ENCODE results near the gene PRMT2. TPM values are rescaled to one million over a fixed set of nuclear protein-coding genes. Genes with fewer than 3 reads are reported as not detected.
"Not testable (repeated sequence)": the region's sequence is repeated elsewhere in the genome, so short reads cannot be mapped to it uniquely, and the experiment has no call there.

The PRMT2 gene
- total and polyA plus RNA-seq, 2 donors (not counting 1 experiment from before 2014, with no cell fraction given), result 152 to 169 TPM

DNA sequence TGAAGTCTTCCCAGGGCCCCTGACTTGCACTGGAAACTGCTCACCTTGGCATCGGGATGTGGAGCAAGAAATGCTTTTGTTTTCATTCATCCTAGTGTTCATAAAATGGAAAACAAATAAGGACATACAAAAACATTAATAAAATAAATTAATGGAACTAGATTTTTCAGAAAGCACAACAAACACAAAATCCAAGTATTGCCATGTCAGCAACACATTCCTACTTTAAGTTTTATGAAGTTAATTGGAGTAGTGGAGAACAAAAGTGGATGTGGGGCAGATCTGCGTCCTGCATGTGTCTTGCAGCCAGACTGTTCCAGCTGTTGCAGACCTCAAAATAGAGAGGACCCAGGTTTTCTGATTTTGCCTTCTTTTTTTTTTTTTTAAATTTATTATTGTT lies 32.9 kb downstream of the PRMT2 start:
- Histone ChIP-seq H3K4me1 (ENCODE audit: control insufficient read depth, extremely low read depth, insufficient read depth, low read length) (no peaks in the 10 kb centered on the region), H3K4me2 (ENCODE audit: extremely low read depth, insufficient read depth, low read length) (no peak overlapping the region), H3K36me3 (ENCODE audit: control insufficient read depth, insufficient read depth, low read length) (peaks cover 5% of the 10 kb centered on the region), H3K9ac (ENCODE audit: insufficient read depth, low read length) (no peak overlapping the region), H3K27me3 (ENCODE audit: control insufficient read depth, insufficient read depth, low read length) (peaks cover 2% of the 10 kb centered on the region), H3K9me3 (ENCODE audit: control insufficient read depth, insufficient read depth, low read depth, low read length) (no peaks in the 10 kb centered on the region), H4K20me1 (ENCODE audit: control insufficient read depth, extremely low read depth, insufficient read depth, low read length) (no peaks in the 10 kb centered on the region), H3K27ac (ENCODE audit: insufficient read depth, low read length) (no peak overlapping the region), H2AFZ (ENCODE audit: low read length) (no peak overlapping the region), H3K4me3 (replicated peaks in 1 of 4; ENCODE audit: control extremely low read depth in 1 of 4, insufficient read depth in 1 of 4, low read depth in 3 of 4, low read length in 4 of 4) (peak overlapping the region in 2 of 4 experiments; percentile 58 to 60), H3K79me2 (ENCODE audit: control insufficient read depth, insufficient read depth, low read length) (no peaks in the 10 kb centered on the region)
- DNase-seq (ENCODE audit: low read depth in 2 of 2), result no peak
- TF ChIP-seq, protein P1, sequence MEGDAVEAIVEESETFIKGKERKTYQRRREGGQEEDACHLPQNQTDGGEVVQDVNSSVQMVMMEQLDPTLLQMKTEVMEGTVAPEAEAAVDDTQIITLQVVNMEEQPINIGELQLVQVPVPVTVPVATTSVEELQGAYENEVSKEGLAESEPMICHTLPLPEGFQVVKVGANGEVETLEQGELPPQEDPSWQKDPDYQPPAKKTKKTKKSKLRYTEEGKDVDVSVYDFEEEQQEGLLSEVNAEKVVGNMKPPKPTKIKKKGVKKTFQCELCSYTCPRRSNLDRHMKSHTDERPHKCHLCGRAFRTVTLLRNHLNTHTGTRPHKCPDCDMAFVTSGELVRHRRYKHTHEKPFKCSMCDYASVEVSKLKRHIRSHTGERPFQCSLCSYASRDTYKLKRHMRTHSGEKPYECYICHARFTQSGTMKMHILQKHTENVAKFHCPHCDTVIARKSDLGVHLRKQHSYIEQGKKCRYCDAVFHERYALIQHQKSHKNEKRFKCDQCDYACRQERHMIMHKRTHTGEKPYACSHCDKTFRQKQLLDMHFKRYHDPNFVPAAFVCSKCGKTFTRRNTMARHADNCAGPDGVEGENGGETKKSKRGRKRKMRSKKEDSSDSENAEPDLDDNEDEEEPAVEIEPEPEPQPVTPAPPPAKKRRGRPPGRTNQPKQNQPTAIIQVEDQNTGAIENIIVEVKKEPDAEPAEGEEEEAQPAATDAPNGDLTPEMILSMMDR (conservative IDR thresholded peaks at IDR 0.05 in 1 of 2, IDR thresholded peaks at IDR 0.05 in 1 of 2; ENCODE audit: low read depth in 1 of 2, low read length in 2 of 2), result no peak
- no peak for TF ChIP-seq EZH2 (IDR thresholded peaks at IDR 0.05; ENCODE audit: low read length, missing control alignments)

- not testable (repeated sequence) for H3K9me3 ChIP-seq (ENCODE audit: control insufficient read depth, insufficient read depth, low read depth, low read length); H3K4me1 ChIP-seq (ENCODE audit: control insufficient read depth, extremely low read depth, insufficient read depth, low read length); H2AFZ ChIP-seq (ENCODE audit: low read length); DNase-seq (ENCODE audit: low read depth in 2 of 2); H3K79me2 ChIP-seq (ENCODE audit: control insufficient read depth, insufficient read depth, low read length); H3K4me2 ChIP-seq (ENCODE audit: extremely low read depth, insufficient read depth, low read length); H3K36me3 ChIP-seq (ENCODE audit: control insufficient read depth, insufficient read depth, low read length); H3K27me3 ChIP-seq (ENCODE audit: control insufficient read depth, insufficient read depth, low read length); H3K27ac ChIP-seq (ENCODE audit: insufficient read depth, low read length); H3K4me3 ChIP-seq (replicated peaks in 1 of 4; ENCODE audit: control extremely low read depth in 1 of 4, insufficient read depth in 1 of 4, low read depth in 3 of 4, low read length in 4 of 4); H3K9ac ChIP-seq (ENCODE audit: insufficient read depth, low read length); H4K20me1 ChIP-seq (ENCODE audit: control insufficient read depth, extremely low read depth, insufficient read depth, low read length)
These were observed 33.4 kb downstream of the PRMT2 start for GRCh38 chr21:46668904-46669303.

DNA sequence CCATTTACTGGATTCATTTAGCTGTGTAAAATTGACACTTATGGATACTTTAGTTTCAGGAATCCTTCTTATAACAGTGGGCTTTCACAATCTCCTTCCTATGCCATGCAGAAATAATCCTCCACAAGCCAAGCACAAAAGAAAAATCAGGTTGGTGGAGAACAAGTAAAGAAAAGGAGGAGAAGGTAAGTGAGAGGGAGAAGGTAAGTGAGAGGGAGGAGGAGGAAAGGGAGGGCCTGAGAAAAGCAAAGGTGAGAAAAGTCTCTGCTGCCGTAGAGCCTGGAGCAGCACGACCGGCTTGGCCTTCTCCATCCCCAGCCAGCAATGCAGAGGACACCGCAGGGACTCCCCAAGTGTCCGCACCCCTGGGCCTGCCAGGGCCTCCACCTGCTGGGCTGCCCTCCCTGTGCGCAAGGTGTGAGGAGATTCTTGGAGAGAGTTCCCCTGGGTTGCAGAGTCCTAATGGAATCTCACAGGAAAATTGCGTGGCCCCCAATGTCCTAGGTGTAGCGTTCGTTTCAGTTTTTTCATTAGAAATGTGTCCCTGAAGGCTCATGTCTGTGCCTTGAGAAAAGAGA lies 39.0 kb downstream of the PRMT2 start:
- TF ChIP-seq, protein P1 (conservative IDR thresholded peaks at IDR 0.05 in 1 of 2, IDR thresholded peaks at IDR 0.05 in 1 of 2; ENCODE audit: low read depth in 1 of 2, low read length in 2 of 2), result no peak
- TF ChIP-seq EZH2 (IDR thresholded peaks at IDR 0.05; ENCODE audit: low read length, missing control alignments), result no peak
- H3K9me3 ChIP-seq (ENCODE audit: control insufficient read depth, insufficient read depth, low read depth, low read length), result no peaks in the 10 kb centered on the region
- H2AFZ ChIP-seq (ENCODE audit: low read length), result no peak overlapping the region
- H3K27me3 ChIP-seq (ENCODE audit: control insufficient read depth, insufficient read depth, low read length), result peaks cover 2% of the 10 kb centered on the region
- no peaks in the 10 kb centered on the region for H3K36me3 ChIP-seq (ENCODE audit: control insufficient read depth, insufficient read depth, low read length)
- H4K20me1 ChIP-seq (ENCODE audit: control insufficient read depth, extremely low read depth, insufficient read depth, low read length), result no peaks in the 10 kb centered on the region
- H3K79me2 ChIP-seq (ENCODE audit: control insufficient read depth, insufficient read depth, low read length), result no peaks in the 10 kb centered on the region
- no peak overlapping the region for H3K9ac ChIP-seq (ENCODE audit: insufficient read depth, low read length)
- no peak overlapping the region for H3K4me2 ChIP-seq (ENCODE audit: extremely low read depth, insufficient read depth, low read length)
- DNase-seq (ENCODE audit: low read depth in 2 of 2), result no peak
- H3K4me3 ChIP-seq (replicated peaks in 1 of 4; ENCODE audit: control extremely low read depth in 1 of 4, insufficient read depth in 1 of 4, low read depth in 3 of 4, low read length in 4 of 4), result no peak overlapping the region
- H3K4me1 ChIP-seq (ENCODE audit: control insufficient read depth, extremely low read depth, insufficient read depth, low read length), result no peaks in the 10 kb centered on the region
- H3K27ac ChIP-seq (ENCODE audit: insufficient read depth, low read length), result no peak overlapping the region
